ENCODE measurements around the gene ARL5B. TPM values are rescaled to one million over a fixed set of nuclear protein-coding genes. Genes with fewer than 3 reads are reported as not detected.

The ARL5B gene
- total and polyA plus RNA-seq, 9 of the 15 experiments (the other 6 are each of a cell fraction or from before 2014, with no cell fraction given) = 4.1 to 22.2 (median 15.1) TPM

DNA sequence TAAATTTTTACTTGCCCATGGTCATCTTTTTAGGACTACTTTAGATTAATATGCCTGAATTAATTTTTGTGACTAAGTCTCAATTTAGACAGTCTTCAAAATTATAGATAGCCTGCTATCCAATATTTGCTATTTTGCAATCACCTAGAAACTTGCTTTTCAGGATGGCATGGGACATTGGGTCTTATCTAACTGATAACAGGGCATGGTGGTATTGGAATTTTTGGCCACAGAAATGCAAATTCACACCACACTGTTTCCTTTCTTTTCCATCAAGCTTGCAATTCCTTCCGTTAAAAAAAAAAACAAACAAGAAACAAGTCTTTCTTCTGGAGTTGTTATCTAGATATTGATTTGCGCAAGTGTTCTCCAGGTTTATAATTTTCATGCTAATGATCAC is 8.8 kb downstream of the ARL5B start:
- peaks cover 51% of the 10 kb centered on the region for H3K79me2 ChIP-seq (ENCODE audit: control insufficient read depth, insufficient read depth, low read length)
- H3K9ac ChIP-seq (ENCODE audit: insufficient read depth in 1 of 2, low read depth in 2 of 2, low read length in 2 of 2) = no peak overlapping the region
- CTCF ChIA-PET (ENCODE audit: low intra/inter-chr PET ratio) = no interaction called here
- intact Hi-C loops (cut with micrococcal nuclease) = no loop called here
- ATAC-seq (no peak), FAIRE-seq (no peak), DNase-seq (ENCODE audit: extremely low read depth in 1 of 4, low spot score in 3 of 4) (no peak)
- TF ChIP-seq CREM (IDR thresholded peaks at IDR 0.05; ENCODE audit: low read depth) (no peak), CHCHD3 (CRISPR knock-in tag; IDR thresholded peaks at IDR 0.05) (no peak), EHMT2 (IDR thresholded peaks at IDR 0.05) (no peak), CBX2 (IDR thresholded peaks at IDR 0.05; ENCODE audit: insufficient read depth, low read length, poor library complexity, severe bottlenecking) (no peak), RBM14 (IDR thresholded peaks at IDR 0.05; ENCODE audit: borderline replicate concordance, insufficient read depth, low read depth, low read length) (no peak), FOS (IDR thresholded peaks at IDR 0.05; ENCODE audit: extremely low read depth, insufficient read length) (no peak), PHF20 (IDR thresholded peaks at IDR 0.05; ENCODE audit: partially characterized antibody) (no peak), TOE1 (IDR thresholded peaks at IDR 0.05; ENCODE audit: borderline replicate concordance) (no peak), TOE1 (CRISPR knock-in tag; IDR thresholded peaks at IDR 0.05; ENCODE audit: borderline replicate concordance, low read depth) (no peak), NR1H2 (CRISPR knock-in tag; IDR thresholded peaks at IDR 0.05) (no peak), BACH1 (tag; IDR thresholded peaks at IDR 0.05) (no peak), RHOXF2B (CRISPR knock-in tag; conservative IDR thresholded peaks at IDR 0.05) (no peak), RBFOX2 (IDR thresholded peaks at IDR 0.05; ENCODE audit: low read depth, low read length) (no peak), HEY1 (CRISPR knock-in tag; IDR thresholded peaks at IDR 0.05; ENCODE audit: borderline replicate concordance) (no peak)
- no TSS peak for BruUV-seq (replicated peaks)
- no peak overlapping the region for H3K4me3 ChIP-seq
- peaks cover 60% of the 10 kb centered on the region for H3K36me3 ChIP-seq (ENCODE audit: control insufficient read depth, insufficient read depth, low read length)
- H3K4me2 ChIP-seq (ENCODE audit: insufficient read depth, low read length) = no peak overlapping the region
- H2AFZ ChIP-seq (ENCODE audit: low read depth, low read length) = no peak overlapping the region
- peaks cover 0 to 9% of the 10 kb centered on the region in 2 experiments; a peak in 3 of 5 replicates for H3K4me1 ChIP-seq (replicated peaks in 1 of 2; ENCODE audit: control insufficient read depth in 2 of 2, insufficient read depth in 2 of 2, low read length in 2 of 2)
- H3K27me3 ChIP-seq (ENCODE audit: control insufficient read depth in 2 of 2, insufficient read depth in 2 of 2, low read length in 2 of 2) = no peaks in the 10 kb centered on the region
- H3K9me3 ChIP-seq (replicated peaks; ENCODE audit: control insufficient read depth, insufficient read depth, low read depth, low read length) = no peaks in the 10 kb centered on the region
- POLR2A ChIA-PET = no interaction called here
- 98% methylated on average over 2 of the region's 2 CpGs for WGBS (ENCODE audit: insufficient coverage, low coverage, missing lambda C conversion rate)
- no peaks in the 10 kb centered on the region for H3K9me1 ChIP-seq (ENCODE audit: control insufficient read depth, insufficient read depth, low read length)
- in situ Hi-C loops (cut with MboI) = no loop called here
- H3K27ac ChIP-seq (ENCODE audit: extremely low read depth, low read depth, low read length) = no peak overlapping the region
- no peaks in the 10 kb centered on the region for H4K20me1 ChIP-seq (replicated peaks; ENCODE audit: control insufficient read depth, insufficient read depth, low read length)
